SK-N-MC (cell line): Measurements from ENCODE around the gene DUSP22.

Experiments
- EZH2 ChIP-seq: fragments of 200-600 bp; sonication (generic); IDR thresholded peaks from one replicate; pipeline ENCODE4 v1.6.1; 2017; ENCODE audit warnings: antibody characterized with exemption
- POLR2AphosphoS5 ChIP-seq: IDR thresholded peaks from 2 replicates; pipeline ENCODE4 v1.6.1; 2012; ENCODE audit warnings: mild to moderate bottlenecking, low read depth, low read length, borderline replicate concordance

- TF ChIP-seq POLR2AphosphoS5: no peak
- no peak for TF ChIP-seq EZH2
These were observed 5.4 kb downstream of the DUSP22 start for GRCh38 chr6:297571-298232.
